OCI-LY7 (cell line): ENCODE data around the gene UQCRQ. TPM values are rescaled to one million over a fixed set of nuclear protein-coding genes. Genes with fewer than 3 reads are reported as not detected.

Source experiments
- BruUV-seq: library from RNA; stranded (reverse); fragments of 400-500 nt; replicated peaks from 2 replicates; lab custom pipeline; 2021; lab: Mats Ljungman, UMichigan
- CTCF ChIA-PET: fragments of 300-600 bp; sonication (Branson Sonifier 250); formaldehyde crosslinking; loops from one replicate; lab custom pipeline; 2022; ENCODE audit warnings: antibody characterized with exemption; ENCODE audit not compliant: unreplicated experiment; lab: Charles Lee
- POLR2A ChIA-PET: fragments of 300-600 bp; sonication (Branson Sonifier 250); formaldehyde crosslinking; loops from one replicate; lab custom pipeline; 2022; ENCODE audit warnings: antibody characterized with exemption; lab: Charles Lee
- DNase-seq: peaks from one replicate; pipeline ENCODE4 v3.0.0-alpha.2; 2015; ENCODE audit warnings: low spot score
- H2AFZ ChIP-seq: fragments of 200-600 bp; sonication (generic), shearing (Covaris generic); 2 replicates; pipeline ENCODE4 v1.6.1; 2014; ENCODE audit warnings: mild to moderate bottlenecking, antibody characterized with exemption, low read length, moderate library complexity
- H3K27ac ChIP-seq: fragments of 200-600 bp; sonication (generic); 2 replicates; pipeline ENCODE4 v1.5.1; 2014; ENCODE audit warnings: mixed run types, low read depth, mild to moderate bottlenecking, moderate library complexity, low read length, inconsistent platforms; ENCODE audit not compliant: poor library complexity, severe bottlenecking
- H3K36me3 ChIP-seq: fragments of 200-600 bp; sonication (generic); 2 replicates; pipeline ENCODE4 v1.6.1; 2014; ENCODE audit warnings: mild to moderate bottlenecking, antibody characterized with exemption, low read length, moderate library complexity, mixed read lengths; ENCODE audit not compliant: insufficient read depth
- H3K4me1 ChIP-seq: fragments of 200-600 bp; sonication (generic); 2 replicates; pipeline ENCODE4 v1.5.1; 2014; ENCODE audit warnings: mild to moderate bottlenecking, low read length; ENCODE audit not compliant: insufficient read depth, poor library complexity, severe bottlenecking
- H3K4me2 ChIP-seq: fragments of 200-600 bp; sonication (generic); 2 replicates; pipeline ENCODE4 v1.6.1; 2014; ENCODE audit warnings: mild to moderate bottlenecking, low read length
- H3K4me3 ChIP-seq: fragments of 200-600 bp; sonication (generic); 2 replicates; pipeline ENCODE4 v1.5.1; 2014; ENCODE audit warnings: mild to moderate bottlenecking, low read depth, low read length; ENCODE audit not compliant: poor library complexity, severe bottlenecking
- H3K79me2 ChIP-seq: fragments of 200-600 bp; sonication (generic); 2 replicates; pipeline ENCODE4 v1.6.1; 2016; ENCODE audit warnings: low read depth, mild to moderate bottlenecking, low read length, moderate library complexity, mixed read lengths; ENCODE audit not compliant: insufficient read depth
- H3K9me2 ChIP-seq: fragments of 200-600 bp; sonication (generic); 2 replicates; pipeline ENCODE4 v1.6.1; 2016; ENCODE audit warnings: mild to moderate bottlenecking, low read length, mixed read lengths; ENCODE audit not compliant: insufficient read depth
- H3K9me3 ChIP-seq: fragments of 200-600 bp; sonication (generic); 2 replicates; pipeline ENCODE4 v1.6.1; 2014; ENCODE audit warnings: mild to moderate bottlenecking, mixed run types, low read length, mixed read lengths
- H4K20me1 ChIP-seq: fragments of 200-600 bp; sonication (generic); 2 replicates; pipeline ENCODE4 v1.6.1; 2014; ENCODE audit warnings: mild to moderate bottlenecking, antibody characterized with exemption, low read length, moderate library complexity, mixed read lengths; ENCODE audit not compliant: insufficient read depth
- CTCF ChIP-seq: fragments of 200-600 bp; sonication (generic); conservative IDR thresholded peaks from 2 replicates; pipeline ENCODE4 v1.5.1; 2014; ENCODE audit warnings: mild to moderate bottlenecking, antibody characterized with exemption, low read length, moderate library complexity, mixed read lengths
- EZH2phosphoT487 ChIP-seq: fragments of 200-600 bp; sonication (generic); IDR thresholded peaks from 2 replicates; pipeline ENCODE4 v1.6.1; 2018; ENCODE audit warnings: low read depth, borderline replicate concordance, mild to moderate bottlenecking, mixed run types, antibody characterized with exemption, low read length, moderate library complexity, mixed read lengths
- intact Hi-C: fragments of 100-400 bp; cut with micrococcal nuclease; formaldehyde crosslinking; loops from one replicate; pipeline ENCODE4 v1.10.0; 2022; ENCODE audit not compliant: unreplicated experiment
- total RNA-seq, 2 experiments: library from RNA; depleted of rRNA in 1 of 2; stranded (reverse); fragments of >200 nt in 1 of 2; shearing (Covaris generic) in 1 of 2; gene quantifications; 2 replicates each; pipeline ENCODE4 v1.2.3, GENCODE V29; 2014 to 2022

UQCRQ gene
- total RNA-seq, 2 experiments from 2014 or later, result 140 to 310 TPM

GRCh38 chr5:132837868-132838267 lies 28.6 kb upstream of the UQCRQ start:
- POLR2A ChIA-PET, result interaction anchor here (0.6 kb wide), 1 partner anchor 23 kb away, joined by 3 read pairs; no protein-coding TSS in a partner anchor
- DNase-seq, result no peak
- CTCF ChIA-PET, result no interaction called here

GRCh38 chr5:132838516-132839282 lies 27.7 kb upstream of the UQCRQ start:
- Histone ChIP-seq H3K4me2 (no peak overlapping the region), H2AFZ (no peak overlapping the region), H3K9me2 (no peaks in the 10 kb centered on the region), H3K4me3 (no peak overlapping the region), H3K27ac (no peak overlapping the region), H3K79me2 (no peaks in the 10 kb centered on the region), H3K9me3 (no peaks in the 10 kb centered on the region), H3K36me3 (no peaks in the 10 kb centered on the region), H4K20me1 (no peaks in the 10 kb centered on the region), H3K4me1 (no peaks in the 10 kb centered on the region)
- no peak for TF ChIP-seq CTCF
- no peak for TF ChIP-seq EZH2phosphoT487
- no TSS peak for BruUV-seq
- no peak for DNase-seq
- ChIA-PET POLR2A (interaction anchor here (0.7 kb wide), 1 partner anchor 45 kb away, joined by 3 read pairs; no protein-coding TSS in a partner anchor), CTCF (no interaction called here)
- intact Hi-C loops, result loop anchor here (10.0 kb wide), 1 partner anchor 456 kb away; no protein-coding TSS in a partner anchor

More at GRCh38 chr5:132837868-132838267, 28.6 kb upstream of the UQCRQ start:
- Histone ChIP-seq H3K4me1 (no peaks in the 10 kb centered on the region), H3K27ac (no peak overlapping the region), H3K9me3 (no peaks in the 10 kb centered on the region), H3K36me3 (no peaks in the 10 kb centered on the region), H3K4me2 (no peak overlapping the region), H3K79me2 (no peaks in the 10 kb centered on the region), H3K4me3 (no peak overlapping the region), H2AFZ (no peak overlapping the region), H3K9me2 (no peaks in the 10 kb centered on the region), H4K20me1 (no peaks in the 10 kb centered on the region)
- TF ChIP-seq EZH2phosphoT487, result no peak
- no peak for TF ChIP-seq CTCF
- BruUV-seq, result no TSS peak
- intact Hi-C loops, result loop anchor here (10.0 kb wide), 1 partner anchor 457 kb away; no protein-coding TSS in a partner anchor
